GM12865 (cell line): ENCODE data around the gene TRAF6.

Source experiments
- DNase-seq: peaks from one replicate; pipeline ENCODE4 v3.0.0; 2010; ENCODE audit warnings: low read depth
- H3K4me3 ChIP-seq: 2 replicates; pipeline ENCODE4 v1.5.1; 2011; ENCODE audit warnings: mild to moderate bottlenecking, low read depth, low read length, control low read depth
- TF ChIP-seq, protein P1 (sequence below): IDR thresholded peaks from 2 replicates; pipeline ENCODE4 v1.5.1; 2011; ENCODE audit warnings: low read length, control low read depth, low read depth, inconsistent platforms; ENCODE audit not compliant: insufficient read depth; ENCODE audit errors: missing control alignments

The TRAF6 gene

DNA sequence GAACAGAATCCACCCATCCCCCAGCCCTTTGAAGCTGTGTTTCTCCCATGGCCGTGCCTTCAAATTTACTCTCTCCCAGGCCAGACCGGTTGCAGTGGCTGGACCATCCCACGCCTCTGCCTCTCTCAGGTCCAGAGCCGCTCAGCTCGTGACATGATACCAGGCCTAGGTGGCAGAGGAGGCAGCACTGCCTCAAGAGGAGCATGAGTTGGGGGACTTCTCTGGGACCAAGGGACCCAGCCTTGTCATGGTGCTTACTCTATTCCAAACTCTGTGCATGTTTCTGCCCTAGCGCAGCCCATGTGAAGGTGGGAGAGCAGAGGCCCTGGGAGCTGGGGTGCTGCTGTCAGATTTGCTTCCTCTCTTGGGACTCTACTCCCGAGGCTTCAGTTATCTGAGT is 51.0 kb downstream of the TRAF6 start:
- DNase-seq = no peak
- TF ChIP-seq, protein P1, sequence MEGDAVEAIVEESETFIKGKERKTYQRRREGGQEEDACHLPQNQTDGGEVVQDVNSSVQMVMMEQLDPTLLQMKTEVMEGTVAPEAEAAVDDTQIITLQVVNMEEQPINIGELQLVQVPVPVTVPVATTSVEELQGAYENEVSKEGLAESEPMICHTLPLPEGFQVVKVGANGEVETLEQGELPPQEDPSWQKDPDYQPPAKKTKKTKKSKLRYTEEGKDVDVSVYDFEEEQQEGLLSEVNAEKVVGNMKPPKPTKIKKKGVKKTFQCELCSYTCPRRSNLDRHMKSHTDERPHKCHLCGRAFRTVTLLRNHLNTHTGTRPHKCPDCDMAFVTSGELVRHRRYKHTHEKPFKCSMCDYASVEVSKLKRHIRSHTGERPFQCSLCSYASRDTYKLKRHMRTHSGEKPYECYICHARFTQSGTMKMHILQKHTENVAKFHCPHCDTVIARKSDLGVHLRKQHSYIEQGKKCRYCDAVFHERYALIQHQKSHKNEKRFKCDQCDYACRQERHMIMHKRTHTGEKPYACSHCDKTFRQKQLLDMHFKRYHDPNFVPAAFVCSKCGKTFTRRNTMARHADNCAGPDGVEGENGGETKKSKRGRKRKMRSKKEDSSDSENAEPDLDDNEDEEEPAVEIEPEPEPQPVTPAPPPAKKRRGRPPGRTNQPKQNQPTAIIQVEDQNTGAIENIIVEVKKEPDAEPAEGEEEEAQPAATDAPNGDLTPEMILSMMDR = no peak
- H3K4me3 ChIP-seq = no peak overlapping the region

GRCh38 chr11:36458129-36458915 is 51.8 kb downstream of the TRAF6 start:
- no peak for DNase-seq
- no peak overlapping the region for H3K4me3 ChIP-seq
- TF ChIP-seq, protein P1 = no peak

DNA sequence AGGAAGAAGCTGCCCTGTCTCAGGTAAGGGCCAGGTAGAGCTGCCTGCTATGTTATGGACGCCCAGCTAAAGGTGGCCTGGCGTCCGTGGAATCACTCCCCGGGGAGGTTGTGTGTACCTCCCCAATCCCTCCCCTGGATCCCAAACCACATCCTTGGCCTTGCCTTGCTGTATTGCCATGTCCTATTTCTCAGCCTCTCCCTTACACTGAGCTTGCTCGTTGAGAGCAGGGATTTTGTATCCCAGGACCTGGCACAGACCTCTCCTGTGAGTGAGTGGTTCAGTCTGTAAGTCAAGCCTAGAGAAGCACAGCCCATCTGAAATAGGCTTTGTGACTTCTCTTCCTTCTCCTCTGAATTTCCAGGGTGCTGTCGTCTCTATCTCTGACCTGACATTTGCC is 53.9 kb downstream of the TRAF6 start:
- no peak overlapping the region for H3K4me3 ChIP-seq

DNA sequence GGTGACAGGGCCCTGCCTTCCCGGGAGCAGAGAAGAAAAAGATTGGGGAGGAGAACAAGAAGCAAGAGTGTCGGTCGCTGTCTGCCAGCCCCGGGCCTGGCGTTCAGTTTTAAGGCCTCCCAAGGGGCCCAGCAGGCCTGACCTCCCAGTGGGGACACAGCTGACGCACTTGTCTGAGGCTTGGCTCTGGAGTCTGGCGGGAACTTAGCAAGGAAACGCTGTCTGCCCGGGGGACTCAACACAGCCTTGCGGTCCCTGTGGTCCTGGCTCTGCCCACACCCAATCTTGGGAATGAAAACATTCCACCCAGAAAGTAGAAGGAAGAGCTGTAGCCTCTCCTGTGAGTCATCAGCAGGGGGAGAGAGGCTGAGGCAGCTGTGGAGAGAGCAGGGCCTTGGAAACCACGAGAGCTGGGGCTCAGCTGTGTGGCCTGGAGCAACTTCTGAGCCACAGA is 54.4 kb downstream of the TRAF6 start:
- no peak overlapping the region for H3K4me3 ChIP-seq
- TF ChIP-seq, protein P1 = no peak
- DNase-seq = no peak

More for the DNA sequence above, 53.9 kb downstream of the TRAF6 start:
- TF ChIP-seq, protein P1 = no peak
- DNase-seq = no peak

- no peak for DNase-seq
- TF ChIP-seq, protein P1 = no peak
- H3K4me3 ChIP-seq = no peak overlapping the region
These were observed 55.0 kb downstream of the TRAF6 start for GRCh38 chr11:36454941-36455631.

GRCh38 chr11:36454551-36454940 is 55.5 kb downstream of the TRAF6 start:
- TF ChIP-seq, protein P1 = no peak
- no peak for DNase-seq

GRCh38 chr11:36453678-36454077 is 56.4 kb downstream of the TRAF6 start:
- peak; percentile 21 for DNase-seq
- TF ChIP-seq, protein P1 = no peak
- H3K4me3 ChIP-seq = no peak overlapping the region

More at GRCh38 chr11:36454551-36454940, 55.5 kb downstream of the TRAF6 start:
- no peak overlapping the region for H3K4me3 ChIP-seq
